H9 (cell line): ENCODE measurements around the gene CEMIP2. TPM values are rescaled to one million over a fixed set of nuclear protein-coding genes. Genes with fewer than 3 reads are reported as not detected.

Experiments
- DNase-seq: peaks from one replicate; pipeline ENCODE4 v3.0.0-alpha.2; 2017
- H2AFZ ChIP-seq: one replicate; pipeline ENCODE4 v1.6.1; 2013; ENCODE audit warnings: mild to moderate bottlenecking, low read length, control low read depth, moderate library complexity
- H2AK5ac ChIP-seq: 2 replicates; pipeline ENCODE4 v1.6.1; 2013; ENCODE audit warnings: low read length, control low read depth, mixed read lengths; ENCODE audit not compliant: insufficient read length
- H2BK120ac ChIP-seq: one replicate; pipeline ENCODE4 v1.6.1; 2013; ENCODE audit warnings: low read depth, mild to moderate bottlenecking, low read length, control low read depth, inconsistent platforms; ENCODE audit not compliant: poor library complexity, severe bottlenecking
- H2BK12ac ChIP-seq: 2 replicates; pipeline ENCODE4 v1.6.1; 2013; ENCODE audit warnings: low read length, control low read depth, mixed read lengths, low read depth; ENCODE audit not compliant: insufficient read length
- H2BK15ac ChIP-seq: 2 replicates; pipeline ENCODE4 v1.6.1; 2013; ENCODE audit warnings: low read depth, low read length, control low read depth
- H2BK20ac ChIP-seq: one replicate; pipeline ENCODE4 v1.6.1; 2013; ENCODE audit warnings: low read depth, mild to moderate bottlenecking, low read length, control low read depth, inconsistent platforms; ENCODE audit not compliant: poor library complexity, severe bottlenecking
- H2BK5ac ChIP-seq: 2 replicates; pipeline ENCODE4 v1.6.1; 2013; ENCODE audit warnings: low read length, control low read depth, mixed read lengths; ENCODE audit not compliant: insufficient read length
- H3K14ac ChIP-seq: 2 replicates; pipeline ENCODE4 v1.6.1; 2013; ENCODE audit warnings: low read length, control low read depth; ENCODE audit not compliant: insufficient read depth
- H3K18ac ChIP-seq: 2 replicates; pipeline ENCODE4 v1.6.1; 2013; ENCODE audit warnings: low read depth, mild to moderate bottlenecking, mixed read lengths, low read length, control low read depth; ENCODE audit not compliant: insufficient read length
- H3K23ac ChIP-seq: 2 replicates; pipeline ENCODE4 v1.6.1; 2013; ENCODE audit warnings: low read length, control low read depth, mixed read lengths, low read depth; ENCODE audit not compliant: insufficient read length
- H3K23me2 ChIP-seq: 2 replicates; pipeline ENCODE4 v1.6.1; 2013; ENCODE audit warnings: low read depth, mild to moderate bottlenecking, mixed read lengths, low read length, control low read depth; ENCODE audit not compliant: insufficient read length, poor library complexity, severe bottlenecking
- H3K27ac ChIP-seq: 2 replicates; pipeline ENCODE4 v1.5.1; 2013; ENCODE audit warnings: low read length, control low read depth, mixed read lengths, low read depth; ENCODE audit not compliant: insufficient read length
- H3K27me3 ChIP-seq: 2 replicates; pipeline ENCODE4 v1.6.1; 2013; ENCODE audit warnings: low read length, control low read depth, inconsistent platforms; ENCODE audit not compliant: insufficient read depth
- H3K4ac ChIP-seq: 2 replicates; pipeline ENCODE4 v1.6.1; 2013; ENCODE audit warnings: low read depth, mild to moderate bottlenecking, control low read depth, inconsistent platforms, low read length, moderate library complexity
- H3K4me1 ChIP-seq: 2 replicates; pipeline ENCODE4 v1.6.1; 2013; ENCODE audit warnings: low read length, control low read depth, inconsistent platforms; ENCODE audit not compliant: insufficient read depth
- H3K4me2 ChIP-seq: 2 replicates; pipeline ENCODE4 v1.6.1; 2013; ENCODE audit warnings: low read length, control low read depth, mixed read lengths; ENCODE audit not compliant: insufficient read length, insufficient read depth
- H3K56ac ChIP-seq: 2 replicates; pipeline ENCODE4 v1.6.1; 2013; ENCODE audit warnings: low read depth, mild to moderate bottlenecking, mixed read lengths, low read length, control low read depth; ENCODE audit not compliant: insufficient read length
- H3K79me1 ChIP-seq: 2 replicates; pipeline ENCODE4 v1.6.1; 2013; ENCODE audit warnings: low read depth, mild to moderate bottlenecking, moderate library complexity, low read length, control low read depth, inconsistent platforms; ENCODE audit not compliant: insufficient read depth, poor library complexity, severe bottlenecking
- H3K79me2 ChIP-seq: 2 replicates; pipeline ENCODE4 v1.6.1; 2013; ENCODE audit warnings: low read length, control low read depth, inconsistent platforms; ENCODE audit not compliant: insufficient read depth
- H3K9ac ChIP-seq: 2 replicates; pipeline ENCODE4 v1.6.1; 2013; ENCODE audit warnings: low read length, control low read depth, mixed read lengths; ENCODE audit not compliant: insufficient read length; ENCODE audit errors: extremely low read depth
- H3K9me3 ChIP-seq: one replicate; pipeline ENCODE4 v1.6.1; 2013; ENCODE audit warnings: low read depth, low read length, inconsistent platforms; ENCODE audit not compliant: control insufficient read depth
- H3T11ph ChIP-seq: one replicate; pipeline ENCODE4 v1.6.1; 2013; ENCODE audit warnings: mild to moderate bottlenecking, low read length, control low read depth, inconsistent platforms
- H4K20me1 ChIP-seq: one replicate; pipeline ENCODE4 v1.6.1; 2013; ENCODE audit not compliant: control insufficient read depth, insufficient read length, insufficient read depth
- H4K5ac ChIP-seq: 2 replicates; pipeline ENCODE4 v1.6.1; 2013; ENCODE audit warnings: low read depth, mild to moderate bottlenecking, mixed read lengths, low read length, control low read depth; ENCODE audit not compliant: insufficient read length
- H4K8ac ChIP-seq: replicated peaks from 2 replicates; pipeline ENCODE4 v1.6.1; 2013; ENCODE audit warnings: low read length, control low read depth, mixed read lengths, low read depth; ENCODE audit not compliant: insufficient read length
- H4K91ac ChIP-seq: 2 replicates; pipeline ENCODE4 v1.6.1; 2013; ENCODE audit warnings: low read depth, mild to moderate bottlenecking, moderate library complexity, mixed read lengths, low read length, control low read depth; ENCODE audit not compliant: insufficient read length
- H3K27ac Mint-ChIP-seq, 3 experiments: 2 replicates in 2 of 3; 3 replicates in 1 of 3; pipeline ENCODE4 v1.8.0; 2020 to 2021; ENCODE audit warnings: mixed read lengths in 3 of 3, mild to moderate bottlenecking in 1 of 3, moderate library complexity in 1 of 3
- H3K27me3 Mint-ChIP-seq: 2 replicates; pipeline ENCODE4 v1.8.0; 2021; ENCODE audit warnings: low read depth, mild to moderate bottlenecking, moderate library complexity, mixed read lengths
- H3K36me3 Mint-ChIP-seq, 3 experiments: 2 replicates in 2 of 3; 3 replicates in 1 of 3; pipeline ENCODE4 v1.8.0; 2020 to 2021; ENCODE audit warnings: low read depth in 3 of 3, mixed read lengths in 3 of 3; ENCODE audit not compliant: insufficient read depth in 1 of 3
- H3K4me1 Mint-ChIP-seq, 2 experiments: 2 replicates each; pipeline ENCODE4 v1.8.0; 2020; ENCODE audit warnings: mixed read lengths in 2 of 2
- H3K4me3 Mint-ChIP-seq, 2 experiments: 2 replicates in 1 of 2; 3 replicates in 1 of 2; pipeline ENCODE4 v1.8.0; 2020 to 2021; ENCODE audit warnings: mild to moderate bottlenecking in 2 of 2, mixed read lengths in 2 of 2, moderate library complexity in 1 of 2
- H3K9me3 Mint-ChIP-seq, 2 experiments: 2 replicates in 1 of 2; 3 replicates in 1 of 2; pipeline ENCODE4 v1.8.0; 2020; ENCODE audit warnings: mild to moderate bottlenecking in 2 of 2, mixed read lengths in 2 of 2, moderate library complexity in 1 of 2
- WGBS: extraction: QIAGEN DNeasy Blood & Tissue Kit; methylation state at CpG from one replicate; pipeline ENCODE4 v1.1.7; 2013; ENCODE audit warnings: missing lambda C conversion rate, low lambda C conversion rate, mixed read lengths; ENCODE audit not compliant: insufficient read length; ENCODE audit errors: extremely low coverage; 5-methylcytosine and 5-hydroxymethylcytosine counted together
- total RNA-seq: library from RNA; stranded (reverse); gene quantifications from 2 replicates; pipeline ENCODE4 v1.2.1, GENCODE V29; 2021
- TF ChIP-seq, protein P1 (sequence below): fragments of 200-600 bp; sonication (generic); conservative IDR thresholded peaks from 3 replicates; pipeline ENCODE4 v1.8.0; 2021; ENCODE audit warnings: antibody characterized with exemption, mild to moderate bottlenecking

CEMIP2 gene
- total RNA-seq, 1 experiment from 2014 or later = 77.2 TPM

DNA sequence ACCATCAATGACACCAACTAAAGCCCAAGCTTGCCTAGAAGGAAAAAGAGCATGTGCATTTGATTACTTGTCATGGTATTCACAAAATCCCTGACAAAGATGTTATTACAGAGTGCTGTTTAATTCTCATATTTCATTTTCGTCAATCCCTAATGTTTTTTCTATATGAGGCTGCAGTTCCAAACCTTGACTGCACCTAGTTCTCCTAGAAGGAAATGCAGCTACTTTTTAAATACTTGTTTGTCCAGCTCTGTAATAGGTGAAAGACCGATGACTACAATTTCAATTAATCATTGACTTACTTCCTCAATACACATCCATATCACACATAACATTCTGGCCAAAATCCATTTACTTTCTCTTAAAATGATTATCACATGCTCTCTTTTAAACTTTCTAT, 28.1 kb downstream of the CEMIP2 start:
- no peak overlapping the region for H2AK5ac ChIP-seq
- 0 out of 2 replicates have a peak, but pooled peaks cover under 1% of the 10 kb centered on the region for H3K79me2 ChIP-seq
- H2BK5ac ChIP-seq = no peak overlapping the region
- no peak overlapping the region for H2BK120ac ChIP-seq
- H3K4me1 Mint-ChIP-seq = peaks cover 16% of the 10 kb centered on the region in 2 experiments
- TF ChIP-seq, protein P1, sequence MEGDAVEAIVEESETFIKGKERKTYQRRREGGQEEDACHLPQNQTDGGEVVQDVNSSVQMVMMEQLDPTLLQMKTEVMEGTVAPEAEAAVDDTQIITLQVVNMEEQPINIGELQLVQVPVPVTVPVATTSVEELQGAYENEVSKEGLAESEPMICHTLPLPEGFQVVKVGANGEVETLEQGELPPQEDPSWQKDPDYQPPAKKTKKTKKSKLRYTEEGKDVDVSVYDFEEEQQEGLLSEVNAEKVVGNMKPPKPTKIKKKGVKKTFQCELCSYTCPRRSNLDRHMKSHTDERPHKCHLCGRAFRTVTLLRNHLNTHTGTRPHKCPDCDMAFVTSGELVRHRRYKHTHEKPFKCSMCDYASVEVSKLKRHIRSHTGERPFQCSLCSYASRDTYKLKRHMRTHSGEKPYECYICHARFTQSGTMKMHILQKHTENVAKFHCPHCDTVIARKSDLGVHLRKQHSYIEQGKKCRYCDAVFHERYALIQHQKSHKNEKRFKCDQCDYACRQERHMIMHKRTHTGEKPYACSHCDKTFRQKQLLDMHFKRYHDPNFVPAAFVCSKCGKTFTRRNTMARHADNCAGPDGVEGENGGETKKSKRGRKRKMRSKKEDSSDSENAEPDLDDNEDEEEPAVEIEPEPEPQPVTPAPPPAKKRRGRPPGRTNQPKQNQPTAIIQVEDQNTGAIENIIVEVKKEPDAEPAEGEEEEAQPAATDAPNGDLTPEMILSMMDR = no peak
- H3K9me3 Mint-ChIP-seq = no peaks in the 10 kb centered on the region
- no peak overlapping the region for H2BK12ac ChIP-seq
- H3K4me2 ChIP-seq = no peak overlapping the region
- no peaks in the 10 kb centered on the region; the same call in 1 of the 2 replicates for H3K27me3 Mint-ChIP-seq
- no peaks in the 10 kb centered on the region for H3K23me2 ChIP-seq
- peaks cover 4% of the 10 kb centered on the region for H3K79me1 ChIP-seq
- no peak overlapping the region for H2BK20ac ChIP-seq
- H2AFZ ChIP-seq = no peak overlapping the region
- H3K27ac Mint-ChIP-seq = no peak overlapping the region; a peak in 1 of 7 replicates
- no peak overlapping the region for H3K4me3 Mint-ChIP-seq
- WGBS = no CpG with 5 or more reads among the region's 2 CpGs
- H3K23ac ChIP-seq = no peak overlapping the region
- no peak overlapping the region for H3K56ac ChIP-seq
- H2BK15ac ChIP-seq = no peak overlapping the region
- peaks cover 18 to 83% (median 82%) of the 10 kb centered on the region in 3 experiments; a peak in 5 of 7 replicates for H3K36me3 Mint-ChIP-seq
- no peaks in the 10 kb centered on the region for H3K27me3 ChIP-seq
- no peaks in the 10 kb centered on the region for H3K9me3 ChIP-seq
- DNase-seq = no peak
- H3K27ac ChIP-seq = no peak overlapping the region
- no peak overlapping the region for H3K4ac ChIP-seq
- no peak overlapping the region for H3K18ac ChIP-seq
- H4K91ac ChIP-seq = no peak overlapping the region
- H4K20me1 ChIP-seq = no peaks in the 10 kb centered on the region
- no peak overlapping the region for H4K8ac ChIP-seq
- H3K4me1 ChIP-seq = peaks cover 5% of the 10 kb centered on the region; the same call in 1 of the 2 replicates
- no peak overlapping the region for H3K9ac ChIP-seq
- no peak overlapping the region for H3K14ac ChIP-seq
- no peak overlapping the region for H4K5ac ChIP-seq
- H3T11ph ChIP-seq = no peak overlapping the region
